GM19035 (cell line): ENCODE data around the gene CIAO3.
"Not testable (repeated sequence)": the region's sequence is repeated elsewhere in the genome, so short reads cannot be mapped to it uniquely, and the experiment has no call there.

Source experiments
- ATAC-seq: cut with Tn5 transposase; IDR thresholded peaks from one replicate; pipeline ENCODE4 v1.9.1; 2021; ENCODE audit not compliant: unreplicated experiment

Gene CIAO3

GRCh38 chr16:760545-761343 is 19.9 kb upstream of the CIAO3 start, which contains the start of gene MSLN:
Gene MSLN, plus strand, starts transcription at chr16:760734. Its CDS starts 1,947 bp downstream, at chr16:762681.
- ATAC-seq: no peak

GRCh38 chr16:760065-760464 is 19.3 kb upstream of the CIAO3 start:
- no peak for ATAC-seq

- ATAC-seq: no peak
Measured at GRCh38 chr16:759110-759910, 18.5 kb upstream of the CIAO3 start.

- ATAC-seq: no peak
Measured at GRCh38 chr16:756428-756827, 15.6 kb upstream of the CIAO3 start.

GRCh38 chr16:754656-755055 is 13.9 kb upstream of the CIAO3 start:
- no peak for ATAC-seq

GRCh38 chr16:754121-754607 is 13.4 kb upstream of the CIAO3 start:
- not testable (repeated sequence) for ATAC-seq

- no peak for ATAC-seq
Measured at GRCh38 chr16:752007-752312, 11.2 kb upstream of the CIAO3 start.

GRCh38 chr16:751152-752006 is 10.6 kb upstream of the CIAO3 start:
- ATAC-seq: no peak

- ATAC-seq: no peak
Measured at GRCh38 chr16:750485-750884, 9.7 kb upstream of the CIAO3 start.

GRCh38 chr16:749010-749409 is 8.2 kb upstream of the CIAO3 start:
- ATAC-seq: no peak

- ATAC-seq: no peak
Measured at GRCh38 chr16:747978-748746, 7.4 kb upstream of the CIAO3 start.

- ATAC-seq: no peak
Measured at GRCh38 chr16:746637-747036, 5.8 kb upstream of the CIAO3 start.

- ATAC-seq: no peak
Measured at GRCh38 chr16:745739-746138, 4.9 kb upstream of the CIAO3 start.

GRCh38 chr16:743794-744500 is 3.1 kb upstream of the CIAO3 start:
- no peak for ATAC-seq

GRCh38 chr16:742894-743293 is 2.1 kb upstream of the CIAO3 start:
- ATAC-seq: not testable (repeated sequence)

- no peak for ATAC-seq
Measured at GRCh38 chr16:741986-742629, 1.3 kb upstream of the CIAO3 start.

GRCh38 chr16:740459-740763 is 386 bp downstream of the CIAO3 start:
- ATAC-seq: no peak

GRCh38 chr16:739560-740458 is 988 bp downstream of the CIAO3 start:
- no peak for ATAC-seq
